Measurements from ENCODE around the gene FRY. TPM values are rescaled to one million over a fixed set of nuclear protein-coding genes. Genes with fewer than 3 reads are reported as not detected.

The FRY gene
- total and polyA plus RNA-seq, 10 of the 15 experiments (the other 5 are each of a cell fraction or from before 2014, with no cell fraction given) = 0.18 to 1.4 (median 0.30) TPM

DNA sequence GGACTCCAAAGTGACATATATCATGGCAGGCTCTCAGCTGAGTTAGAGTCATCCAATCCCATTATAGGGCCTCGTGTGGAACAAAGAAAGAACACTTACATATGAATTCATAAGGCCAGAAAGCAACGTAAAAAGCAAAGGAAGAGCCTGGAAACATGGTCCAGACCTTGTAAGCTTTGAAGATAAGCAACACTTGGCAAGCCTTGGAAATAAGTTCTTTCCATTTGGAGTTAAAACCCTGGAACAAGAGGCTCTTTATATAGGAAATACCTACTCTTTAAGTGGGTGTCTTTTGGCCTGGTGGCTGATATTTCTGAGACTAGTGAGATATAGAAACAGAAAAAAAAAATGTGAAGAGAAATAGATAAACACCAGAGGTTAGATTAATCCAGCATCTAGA lies 234.2 kb downstream of the FRY start:
- no peak overlapping the region for H2AFZ ChIP-seq (ENCODE audit: control insufficient read depth, low read depth, low read length)
- no peaks in the 10 kb centered on the region for H3K27me3 ChIP-seq (replicated peaks in 1 of 2; ENCODE audit: control insufficient read depth in 2 of 2, insufficient read depth in 2 of 2, low read length in 1 of 2)
- no TSS peak for BruUV-seq (replicated peaks)
- POLR2A ChIA-PET = no interaction called here
- RAD21 ChIA-PET (ENCODE audit: unreplicated experiment) = no interaction called here
- in situ Hi-C loops (cut with MboI) = no loop called here
- DNase-seq (ENCODE audit: low read depth, low spot score) (no peak), FAIRE-seq (no peak), ATAC-seq (no peak)
- no peaks in the 10 kb centered on the region for H3K36me3 ChIP-seq (ENCODE audit: control insufficient read depth in 2 of 2, insufficient read depth in 2 of 2, low read length in 1 of 2)
- H3K4me1 ChIP-seq (ENCODE audit: control insufficient read depth, insufficient read depth, low read length) = no peaks in the 10 kb centered on the region
- H4K20me1 ChIP-seq (ENCODE audit: control insufficient read depth, insufficient read depth) = no peaks in the 10 kb centered on the region
- TF ChIP-seq RELA (IDR thresholded peaks at IDR 0.05; ENCODE audit: borderline replicate concordance, partially characterized antibody) = no peak
- no peak for TF ChIP-seq MAX (IDR thresholded peaks at IDR 0.05; ENCODE audit: low read depth, low read length)
- no peak for TF ChIP-seq STAT3 (IDR thresholded peaks at IDR 0.05; ENCODE audit: low read depth, low read length)
- no peak for TF ChIP-seq ZNF274 (IDR thresholded peaks at IDR 0.05; ENCODE audit: insufficient read depth, insufficient read length)
- TF ChIP-seq TBL1XR1 (IDR thresholded peaks at IDR 0.05; ENCODE audit: low read depth, low read length) = no peak
- no peak for TF ChIP-seq NR2F1 (conservative IDR thresholded peaks at IDR 0.05)
- TF ChIP-seq IKZF2 (IDR thresholded peaks at IDR 0.05) = no peak
- no peak for TF ChIP-seq MEF2A (IDR thresholded peaks at IDR 0.05; ENCODE audit: insufficient read depth, low read depth, low read length)
- TF ChIP-seq MYC (IDR thresholded peaks at IDR 0.05; ENCODE audit: insufficient read depth, insufficient read length, insufficient replicate concordance, low read length, severe bottlenecking) = no peak
- no peak for TF ChIP-seq ZZZ3 (IDR thresholded peaks at IDR 0.05; ENCODE audit: control insufficient read depth, insufficient read length, low read depth)
- TF ChIP-seq ASH2L (IDR thresholded peaks at IDR 0.05; ENCODE audit: borderline replicate concordance, low read depth) = no peak
- no peak for TF ChIP-seq BCL3 (IDR thresholded peaks at IDR 0.05; ENCODE audit: borderline replicate concordance, insufficient read depth, low read depth, low read length, poor library complexity, severe bottlenecking)
- no peak for TF ChIP-seq EZH2 (IDR thresholded peaks at IDR 0.05; ENCODE audit: borderline replicate concordance, control insufficient read depth, low read depth, low read length)
- TF ChIP-seq ZNF592 (IDR thresholded peaks at IDR 0.05) = no peak
- no peak for TF ChIP-seq PAX8 (IDR thresholded peaks at IDR 0.05)
- H3K27ac ChIP-seq (ENCODE audit: control insufficient read depth, insufficient read depth) = no peak overlapping the region
- no peaks in the 10 kb centered on the region for H3K79me2 ChIP-seq (ENCODE audit: control insufficient read depth, insufficient read depth, low read length)
- intact Hi-C loops (cut with micrococcal nuclease; ENCODE audit: unreplicated experiment) = loop anchor here (5.0 kb wide), 1 partner anchor 177 kb away; no protein-coding TSS in a partner anchor
- 0% methylated on average over 2 of the region's 2 CpGs for WGBS (ENCODE audit: insufficient coverage, insufficient replicate concordance, low lambda C conversion rate, missing lambda C conversion rate)
- no peak overlapping the region for H3K4me2 ChIP-seq (ENCODE audit: control insufficient read depth, insufficient read depth)
- CTCF ChIA-PET = interaction anchor here (1.0 to 4.0 kb wide), 3 partner anchors 10 to 177 kb away, joined by 4 to 21 read pairs (median 5); no protein-coding TSS in a partner anchor
- SMC1A ChIA-PET (ENCODE audit: uncharacterized antibody, unreplicated experiment) = interaction anchor here (0.9 to 1.0 kb wide), 2 partner anchors 10 to 11 kb away, joined by 3 read pairs; no protein-coding TSS in a partner anchor
- H3K4me3 ChIP-seq = no peak overlapping the region
- no peaks in the 10 kb centered on the region for H3K9me3 ChIP-seq (replicated peaks; ENCODE audit: control insufficient read depth, insufficient read depth, low read length)
- no peak overlapping the region for H3K9ac ChIP-seq (ENCODE audit: control insufficient read depth, insufficient read depth, low read length)
